Endothelial cell of umbilical vein (primary cell): Measurements from ENCODE around the gene JAML. TPM values are rescaled to one million over a fixed set of nuclear protein-coding genes. Genes with fewer than 3 reads are reported as not detected.

Experiments
- BruUV-seq: library from RNA; stranded (reverse); fragments of 400-500 nt; replicated peaks from 2 replicates; lab custom pipeline; 2021; lab: Mats Ljungman, UMichigan
- CTCF ChIA-PET: fragments of 300-600, 350-600 bp; sonication (Branson Sonifier 250); formaldehyde crosslinking; loops from one replicate; lab custom pipeline; 2021; ENCODE audit warnings: antibody characterized with exemption, inconsistent platforms; lab: Charles Lee
- POLR2A ChIA-PET: fragments of 300-600, 350-600 bp; sonication (Branson Sonifier 250); formaldehyde crosslinking; loops from one replicate; lab custom pipeline; 2021; ENCODE audit warnings: antibody characterized with exemption, inconsistent platforms; lab: Charles Lee
- DNase-seq: peaks from one replicate; pipeline ENCODE4 v3.0.0-alpha.2; 2011; ENCODE audit warnings: low read depth, low spot score
- FAIRE-seq: peaks from 2 replicates; lab custom pipeline; 2011; peaks lifted over from hg19 to GRCh38; lab: Jason Lieb, UNC
- H2AFZ ChIP-seq: 2 replicates; pipeline ENCODE4 v1.6.0; 2012; ENCODE audit warnings: low read depth, low read length, control low read depth, inconsistent platforms
- H3K27ac ChIP-seq: 2 replicates; pipeline ENCODE4 v1.5.1; 2011; ENCODE audit warnings: low read depth, mild to moderate bottlenecking, control low read depth, low read length, moderate library complexity; ENCODE audit not compliant: insufficient read depth
- H3K27me3 ChIP-seq, 2 experiments: 2 replicates each; pipeline versions ENCODE4 v1.6.0 to v1.6.1; 2011; ENCODE audit warnings: low read length in 2 of 2, mixed read lengths in 1 of 2; ENCODE audit not compliant: control insufficient read depth in 2 of 2, insufficient read depth in 2 of 2
- H3K36me3 ChIP-seq, 2 experiments: 2 replicates in 1 of 2; 3 replicates in 1 of 2; pipeline ENCODE4 v1.5.1; 2011; ENCODE audit warnings: low read length in 2 of 2, mild to moderate bottlenecking in 1 of 2, moderate library complexity in 1 of 2; ENCODE audit not compliant: control insufficient read depth in 2 of 2, insufficient read depth in 2 of 2; ENCODE audit errors: extremely low read depth in 1 of 2
- H3K4me1 ChIP-seq: 3 replicates; pipeline ENCODE4 v1.5.1; 2011; ENCODE audit warnings: mild to moderate bottlenecking, low read length; ENCODE audit not compliant: control insufficient read depth, insufficient read depth; ENCODE audit errors: extremely low read depth
- H3K4me2 ChIP-seq: 2 replicates; pipeline ENCODE4 v1.6.1; 2011; ENCODE audit warnings: low read length, control low read depth, mixed read lengths; ENCODE audit not compliant: insufficient read depth
- H3K4me3 ChIP-seq, 3 experiments: fragments of 200-600 bp in 1 of 3; sonication (generic), shearing (Covaris generic) in 1 of 3; replicated peaks in 1 of 3; 2 replicates each; pipeline ENCODE4 v1.5.1; 2011 to 2016; ENCODE audit warnings: control low read depth in 3 of 3, low read length in 3 of 3, mild to moderate bottlenecking in 2 of 3, inconsistent platforms in 1 of 3, low read depth in 1 of 3, moderate library complexity in 1 of 3; ENCODE audit not compliant: insufficient read depth in 1 of 3
- H3K79me2 ChIP-seq: 2 replicates; pipeline ENCODE4 v1.6.0; 2012; ENCODE audit warnings: low read length, inconsistent platforms; ENCODE audit not compliant: control insufficient read depth, insufficient read depth
- H3K9ac ChIP-seq: replicated peaks from 2 replicates; pipeline ENCODE3; 2011; ENCODE audit warnings: low read length, control low read depth; ENCODE audit not compliant: insufficient read depth; ENCODE audit errors: extremely low read depth
- H3K9me1 ChIP-seq: replicated peaks from 3 replicates; pipeline ENCODE4 v1.6.0; 2011; ENCODE audit warnings: mild to moderate bottlenecking, low read length; ENCODE audit not compliant: control insufficient read depth, insufficient read depth; ENCODE audit errors: extremely low read depth
- H3K9me3 ChIP-seq: replicated peaks from 2 replicates; pipeline ENCODE4 v1.5.1; 2012; ENCODE audit warnings: low read length, inconsistent platforms; ENCODE audit not compliant: control insufficient read depth, insufficient read depth
- H4K20me1 ChIP-seq: replicated peaks from 2 replicates; pipeline ENCODE3; 2011; ENCODE audit warnings: mild to moderate bottlenecking, low read length; ENCODE audit not compliant: control insufficient read depth, insufficient read depth; ENCODE audit errors: extremely low read depth
- EZH2 ChIP-seq: IDR thresholded peaks from 2 replicates; pipeline ENCODE4 v1.6.1; 2012; ENCODE audit warnings: borderline replicate concordance, low read depth, mild to moderate bottlenecking, moderate library complexity, low read length, inconsistent platforms; ENCODE audit not compliant: severe bottlenecking
- FOS ChIP-seq: IDR thresholded peaks from 2 replicates; pipeline ENCODE4 v1.6.1; 2011; ENCODE audit warnings: mild to moderate bottlenecking, low read length, moderate library complexity, borderline replicate concordance; ENCODE audit not compliant: insufficient read depth
- GATA2 ChIP-seq: IDR thresholded peaks from 2 replicates; pipeline ENCODE4 v1.7.0; 2011; ENCODE audit warnings: low read depth, mild to moderate bottlenecking, moderate library complexity, mixed read lengths, low read length; ENCODE audit not compliant: insufficient read length, insufficient read depth
- JUN ChIP-seq: IDR thresholded peaks from 2 replicates; pipeline ENCODE4 v1.6.1; 2011; ENCODE audit warnings: borderline replicate concordance, low read depth; ENCODE audit not compliant: insufficient read length, insufficient read depth
- MYC ChIP-seq: IDR thresholded peaks from one replicate; pipeline ENCODE4 v1.6.1; 2011; ENCODE audit warnings: mild to moderate bottlenecking, low read depth, low read length
- POLR2A ChIP-seq: IDR thresholded peaks from 2 replicates; pipeline ENCODE4 v1.6.1; 2012; ENCODE audit warnings: low read depth, mild to moderate bottlenecking, control low read depth, low read length
- POLR2AphosphoS5 ChIP-seq: IDR thresholded peaks from 2 replicates; pipeline ENCODE4 v1.6.1; 2012; ENCODE audit warnings: low read depth, mild to moderate bottlenecking, control low read depth, low read length, moderate library complexity; ENCODE audit not compliant: insufficient read depth
- dilution Hi-C: fragments of 300-500 bp; cut with MboI; formaldehyde crosslinking; loops from one replicate; pipeline ENCODE4 v1.15.0; 2019; ENCODE audit warnings: low sequenced_read_pairs; ENCODE audit not compliant: extremely low pct_ligation_motif_present
- intact Hi-C: fragments of 100-400 bp; cut with micrococcal nuclease; formaldehyde crosslinking; loops from one replicate; pipeline ENCODE4 v1.10.0; 2022
- polyA plus RNA-seq, 4 experiments: library from polyadenylated mRNA; depleted of rRNA in 3 of 4; stranded (reverse) in 3 of 4; unstranded in 1 of 4; fragments of >200 nt; gene quantifications; 2 replicates each; pipeline versions ENCODE4 v1.2.1 to v1.2.3, GENCODE V29; 2011 to 2012; ENCODE audit warnings: missing spikeins in 1 of 4
- total RNA-seq: library from RNA; stranded (reverse); gene quantifications from 2 replicates; pipeline ENCODE4 v1.2.3, GENCODE V29; 2021
- TF ChIP-seq, protein P1 (sequence below), 2 donors: IDR thresholded peaks; 1 replicate in 1 of 2; 2 replicates in 1 of 2; pipeline ENCODE4 v1.5.1; 2011; ENCODE audit warnings: low read length in 2 of 2, mild to moderate bottlenecking in 2 of 2, moderate library complexity in 2 of 2, control low read depth in 1 of 2, inconsistent platforms in 1 of 2, low read depth in 1 of 2; ENCODE audit not compliant: insufficient read depth in 1 of 2; ENCODE audit errors: extremely low read depth in 1 of 2
- TF ChIP-seq, protein P2 (sequence below): IDR thresholded peaks from 2 replicates; pipeline ENCODE4 v1.6.1; 2011; ENCODE audit not compliant: insufficient read depth, insufficient read length

The JAML gene
- total and polyA plus RNA-seq, 2 donors (not counting 3 experiments of a cell fraction or from before 2014, with no cell fraction given), result 0.04 to 0.35 TPM

DNA sequence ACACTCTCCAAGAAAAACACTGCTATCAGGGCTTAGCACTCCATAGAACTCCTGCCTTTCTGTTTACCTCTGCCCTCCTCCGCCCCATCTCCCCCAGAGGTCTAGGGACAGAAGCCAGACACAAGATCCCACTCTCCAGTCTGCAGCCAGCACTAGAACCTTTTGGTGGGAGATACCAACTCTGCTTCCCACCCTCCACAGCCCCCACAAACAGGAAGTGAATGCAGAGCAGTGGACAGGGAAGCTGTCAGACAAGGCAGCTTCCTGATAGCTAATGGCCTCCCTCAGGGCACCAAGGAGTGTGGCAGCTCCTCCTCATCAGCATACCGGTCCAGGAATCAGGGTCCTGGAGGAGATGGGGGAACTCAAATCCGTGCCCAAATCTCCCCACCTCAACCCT is 77.3 kb downstream of the JAML start:
- Histone ChIP-seq H3K79me2 (no peaks in the 10 kb centered on the region), H3K27me3 (peaks cover 59 to 61% of the 10 kb centered on the region in 2 experiments), H3K4me1 (no peaks in the 10 kb centered on the region), H3K27ac (no peak overlapping the region), H3K36me3 (no peaks in the 10 kb centered on the region), H2AFZ (no peak overlapping the region), H3K9me1 (no peaks in the 10 kb centered on the region), H3K4me2 (no peak overlapping the region), H3K9ac (no peak overlapping the region), H3K9me3 (no peaks in the 10 kb centered on the region), H3K4me3 (no peak overlapping the region), H4K20me1 (no peaks in the 10 kb centered on the region)
- no peak for FAIRE-seq
- ChIA-PET CTCF (interaction anchor here (1.8 to 7.6 kb wide), 2 partner anchors 8 to 23 kb away, joined by 5 to 112 read pairs; no protein-coding TSS in a partner anchor), POLR2A (no interaction called here)
- TF ChIP-seq GATA2 (no peak), FOS (no peak), POLR2AphosphoS5 (no peak), EZH2 (no peak), JUN (no peak), POLR2A (no peak), MYC (no peak)
- TF ChIP-seq, protein P1, sequence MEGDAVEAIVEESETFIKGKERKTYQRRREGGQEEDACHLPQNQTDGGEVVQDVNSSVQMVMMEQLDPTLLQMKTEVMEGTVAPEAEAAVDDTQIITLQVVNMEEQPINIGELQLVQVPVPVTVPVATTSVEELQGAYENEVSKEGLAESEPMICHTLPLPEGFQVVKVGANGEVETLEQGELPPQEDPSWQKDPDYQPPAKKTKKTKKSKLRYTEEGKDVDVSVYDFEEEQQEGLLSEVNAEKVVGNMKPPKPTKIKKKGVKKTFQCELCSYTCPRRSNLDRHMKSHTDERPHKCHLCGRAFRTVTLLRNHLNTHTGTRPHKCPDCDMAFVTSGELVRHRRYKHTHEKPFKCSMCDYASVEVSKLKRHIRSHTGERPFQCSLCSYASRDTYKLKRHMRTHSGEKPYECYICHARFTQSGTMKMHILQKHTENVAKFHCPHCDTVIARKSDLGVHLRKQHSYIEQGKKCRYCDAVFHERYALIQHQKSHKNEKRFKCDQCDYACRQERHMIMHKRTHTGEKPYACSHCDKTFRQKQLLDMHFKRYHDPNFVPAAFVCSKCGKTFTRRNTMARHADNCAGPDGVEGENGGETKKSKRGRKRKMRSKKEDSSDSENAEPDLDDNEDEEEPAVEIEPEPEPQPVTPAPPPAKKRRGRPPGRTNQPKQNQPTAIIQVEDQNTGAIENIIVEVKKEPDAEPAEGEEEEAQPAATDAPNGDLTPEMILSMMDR (IDR thresholded peaks at IDR 0.05; ENCODE audit: extremely low read depth in 1 of 2, insufficient read depth in 1 of 2, low read depth in 1 of 2, low read length in 2 of 2), result no peak
- TF ChIP-seq, protein P2, sequence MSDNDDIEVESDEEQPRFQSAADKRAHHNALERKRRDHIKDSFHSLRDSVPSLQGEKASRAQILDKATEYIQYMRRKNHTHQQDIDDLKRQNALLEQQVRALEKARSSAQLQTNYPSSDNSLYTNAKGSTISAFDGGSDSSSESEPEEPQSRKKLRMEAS, result no peak
- dilution Hi-C loops, result no loop called here
- DNase-seq, result no peak
- intact Hi-C loops, result no loop called here
- BruUV-seq, result no TSS peak
